HepG2 (cell line): ENCODE results near the gene TPX2. TPM values are rescaled to one million over a fixed set of nuclear protein-coding genes. Genes with fewer than 3 reads are reported as not detected.

ENCODE experiments used
- FOSL2 ChIP-seq: sonication (generic); formaldehyde crosslinking; IDR thresholded peaks from 2 replicates; pipeline ENCODE4 v1.4.0; 2020; ENCODE audit warnings: missing genetic modification reagents
- FOXJ3 ChIP-seq: sonication (generic); formaldehyde crosslinking; IDR thresholded peaks from 2 replicates; pipeline ENCODE4 v1.4.0; 2020; ENCODE audit warnings: missing genetic modification reagents, mild to moderate bottlenecking, borderline replicate concordance
- IRF2 ChIP-seq: IDR thresholded peaks from 2 replicates; pipeline ENCODE4 v1.6.1; 2018; ENCODE audit warnings: missing genetic modification reagents, missing compliant biosample characterization
- KLF11 ChIP-seq: IDR thresholded peaks from 2 replicates; pipeline ENCODE4 v1.6.1; 2016; ENCODE audit warnings: missing compliant biosample characterization
- KLF6 ChIP-seq: IDR thresholded peaks from 2 replicates; pipeline ENCODE4 v1.8.0; 2016; ENCODE audit warnings: missing biosample characterization, missing genetic modification reagents
- MAFG ChIP-seq: sonication (generic); formaldehyde crosslinking; IDR thresholded peaks from 2 replicates; pipeline ENCODE4 v1.5.1; 2020; ENCODE audit warnings: mild to moderate bottlenecking, missing genetic modification reagents
- MXD4 ChIP-seq: IDR thresholded peaks from 2 replicates; pipeline ENCODE4 v1.6.1; 2016; ENCODE audit warnings: mild to moderate bottlenecking, missing biosample characterization, missing genetic modification reagents
- PAX8 ChIP-seq: sonication (generic); formaldehyde crosslinking; IDR thresholded peaks from 2 replicates; pipeline ENCODE4 v1.8.0; 2022; ENCODE audit warnings: mild to moderate bottlenecking, missing genetic modification reagents, borderline replicate concordance
- U2AF2 ChIP-seq: fragments of 200-400 bp; formaldehyde crosslinking; IDR thresholded peaks from 2 replicates; pipeline ENCODE4 v1.6.1; 2017; ENCODE audit warnings: low read depth, mild to moderate bottlenecking, low read length
- ZNF207 ChIP-seq: fragments of 450-650 bp; IDR thresholded peaks from 2 replicates; pipeline ENCODE4 v1.6.1; 2016; ENCODE audit warnings: antibody characterized with exemption, borderline replicate concordance
- ZNF253 ChIP-seq: sonication (generic); formaldehyde crosslinking; IDR thresholded peaks from 2 replicates; pipeline ENCODE4 v1.8.0; 2022; ENCODE audit warnings: mild to moderate bottlenecking, missing genetic modification reagents, borderline replicate concordance
- ZNF383 ChIP-seq: sonication (generic); formaldehyde crosslinking; IDR thresholded peaks from 2 replicates; pipeline ENCODE4 v1.4.0; 2020; ENCODE audit warnings: missing genetic modification reagents, mild to moderate bottlenecking, borderline replicate concordance
- ZNF563 ChIP-seq: sonication (generic); formaldehyde crosslinking; IDR thresholded peaks from 2 replicates; pipeline ENCODE4 v1.8.0; 2022; ENCODE audit warnings: mild to moderate bottlenecking, moderate library complexity, missing genetic modification reagents
- ZNF790 ChIP-seq: sonication (generic); formaldehyde crosslinking; IDR thresholded peaks from 2 replicates; pipeline ENCODE4 v1.8.0; 2022; ENCODE audit warnings: missing genetic modification reagents, mild to moderate bottlenecking, borderline replicate concordance
- polyA plus RNA-seq, 8 experiments: library from polyadenylated mRNA; depleted of rRNA in 3 of 8; stranded (reverse) in 7 of 8; unstranded in 1 of 8; fragments of >200 nt; fragmentation: Illumina TruSeq in 4 of 8; extraction: Trizol in 4 of 8; gene quantifications; 2 replicates each; pipeline versions ENCODE4 v1.2.1 to v1.2.3, GENCODE V29; 2011 to 2016; ENCODE audit warnings: low read depth in 4 of 8, missing spikeins in 1 of 8, mixed read lengths in 1 of 8; ENCODE audit not compliant: insufficient read depth in 1 of 8
- total RNA-seq, 5 experiments: library from RNA; depleted of rRNA; stranded (reverse); fragments of >200 nt; fragmentation: Illumina TruSeq; extraction: Trizol; gene quantifications; 2 replicates each; pipeline ENCODE4 v1.2.3, GENCODE V29; 2016; ENCODE audit warnings: low read depth in 1 of 5
- TF ChIP-seq, protein P1 (sequence below): sonication (generic); formaldehyde crosslinking; IDR thresholded peaks from 2 replicates; pipeline ENCODE4 v1.9.0; 2021; ENCODE audit warnings: missing genetic modification reagents, borderline replicate concordance
- TF ChIP-seq, protein P2 (sequence below): sonication (generic); formaldehyde crosslinking; conservative IDR thresholded peaks from 2 replicates; pipeline ENCODE4 v1.5.0; 2020; ENCODE audit warnings: missing genetic modification reagents
- TF ChIP-seq, protein P3 (sequence below): sonication (generic); formaldehyde crosslinking; IDR thresholded peaks from 2 replicates; pipeline ENCODE4 v1.8.0; 2022; ENCODE audit warnings: mild to moderate bottlenecking, missing genetic modification reagents, moderate library complexity
- TF ChIP-seq, protein P4 (sequence below): sonication (generic); formaldehyde crosslinking; IDR thresholded peaks from 2 replicates; pipeline ENCODE4 v1.4.0; 2020; ENCODE audit warnings: mild to moderate bottlenecking, missing genetic modification reagents, borderline replicate concordance
- TF ChIP-seq, protein P5 (sequence below), 2 experiments: fragments of 450-650 bp in 1 of 2; sonication (generic) in 1 of 2; formaldehyde crosslinking; IDR thresholded peaks; 2 replicates each; pipeline versions ENCODE4 v1.5.0 to v1.8.0; 2020 to 2022; ENCODE audit warnings: mild to moderate bottlenecking in 1 of 2, missing genetic modification reagents in 1 of 2

Gene TPX2
- total and polyA plus RNA-seq, 2 of the 13 experiments (the other 11 are each of a cell fraction or from before 2014, with no cell fraction given): 34.3 to 124 TPM

DNA sequence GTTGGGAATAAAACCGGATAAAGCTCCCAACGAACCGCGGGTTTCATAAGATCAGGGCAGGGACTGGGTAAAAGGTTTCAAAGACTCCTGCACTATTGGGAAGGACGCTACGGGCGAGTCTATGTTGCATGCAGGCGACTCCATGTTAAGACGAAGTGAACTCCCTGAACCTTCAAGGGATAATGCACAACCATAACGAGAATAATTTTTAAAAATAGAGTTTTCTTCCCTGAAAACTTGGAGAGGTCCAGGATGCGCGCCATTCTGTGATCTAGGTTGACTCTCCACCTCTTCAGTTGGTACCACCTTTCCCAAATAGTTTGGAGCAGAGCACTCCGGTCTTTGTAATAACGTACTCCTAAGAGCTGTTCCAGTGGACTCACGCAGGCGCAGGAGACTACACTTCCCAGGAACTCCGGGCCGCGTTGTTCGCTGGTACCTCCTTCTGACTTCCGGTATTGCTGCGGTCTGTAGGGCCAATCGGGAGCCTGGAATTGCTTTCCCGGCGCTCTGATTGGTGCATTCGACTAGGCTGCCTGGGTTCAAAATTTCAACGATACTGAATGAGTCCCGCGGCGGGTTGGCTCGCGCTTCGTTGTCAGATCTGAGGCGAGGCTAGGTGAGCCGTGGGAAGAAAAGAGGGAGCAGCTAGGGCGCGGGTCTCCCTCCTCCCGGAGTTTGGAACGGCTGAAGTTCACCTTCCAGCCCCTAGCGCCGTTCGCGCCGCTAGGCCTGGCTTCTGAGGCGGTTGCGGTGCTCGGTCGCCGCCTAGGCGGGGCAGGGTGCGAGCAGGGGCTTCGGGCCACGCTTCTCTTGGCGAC lies at the start of gene TPX2 (continued):
- TF ChIP-seq, protein P1, sequence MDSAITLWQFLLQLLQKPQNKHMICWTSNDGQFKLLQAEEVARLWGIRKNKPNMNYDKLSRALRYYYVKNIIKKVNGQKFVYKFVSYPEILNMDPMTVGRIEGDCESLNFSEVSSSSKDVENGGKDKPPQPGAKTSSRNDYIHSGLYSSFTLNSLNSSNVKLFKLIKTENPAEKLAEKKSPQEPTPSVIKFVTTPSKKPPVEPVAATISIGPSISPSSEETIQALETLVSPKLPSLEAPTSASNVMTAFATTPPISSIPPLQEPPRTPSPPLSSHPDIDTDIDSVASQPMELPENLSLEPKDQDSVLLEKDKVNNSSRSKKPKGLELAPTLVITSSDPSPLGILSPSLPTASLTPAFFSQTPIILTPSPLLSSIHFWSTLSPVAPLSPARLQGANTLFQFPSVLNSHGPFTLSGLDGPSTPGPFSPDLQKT: 0 out of 2 replicates have a peak, but pooled peaks have one; percentile 48
- TF ChIP-seq, protein P2, sequence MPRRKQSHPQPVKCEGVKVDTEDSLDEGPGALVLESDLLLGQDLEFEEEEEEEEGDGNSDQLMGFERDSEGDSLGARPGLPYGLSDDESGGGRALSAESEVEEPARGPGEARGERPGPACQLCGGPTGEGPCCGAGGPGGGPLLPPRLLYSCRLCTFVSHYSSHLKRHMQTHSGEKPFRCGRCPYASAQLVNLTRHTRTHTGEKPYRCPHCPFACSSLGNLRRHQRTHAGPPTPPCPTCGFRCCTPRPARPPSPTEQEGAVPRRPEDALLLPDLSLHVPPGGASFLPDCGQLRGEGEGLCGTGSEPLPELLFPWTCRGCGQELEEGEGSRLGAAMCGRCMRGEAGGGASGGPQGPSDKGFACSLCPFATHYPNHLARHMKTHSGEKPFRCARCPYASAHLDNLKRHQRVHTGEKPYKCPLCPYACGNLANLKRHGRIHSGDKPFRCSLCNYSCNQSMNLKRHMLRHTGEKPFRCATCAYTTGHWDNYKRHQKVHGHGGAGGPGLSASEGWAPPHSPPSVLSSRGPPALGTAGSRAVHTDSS (CRISPR knock-in tag): no peak
- TF ChIP-seq ZNF383: peak; percentile 95; the same call in 1 of the 2 replicates
- peak; percentile 54 for TF ChIP-seq FOSL2 (CRISPR knock-in tag)
- TF ChIP-seq MAFG (CRISPR knock-in tag): no peak
- peak; percentile 75; the same call in 1 of the 2 replicates for TF ChIP-seq FOXJ3
- peak; percentile 29; the same call in 1 of the 2 replicates for TF ChIP-seq ZNF790
- peak; percentile 96 for TF ChIP-seq MXD4 (CRISPR knock-in tag)
- TF ChIP-seq, protein P3, sequence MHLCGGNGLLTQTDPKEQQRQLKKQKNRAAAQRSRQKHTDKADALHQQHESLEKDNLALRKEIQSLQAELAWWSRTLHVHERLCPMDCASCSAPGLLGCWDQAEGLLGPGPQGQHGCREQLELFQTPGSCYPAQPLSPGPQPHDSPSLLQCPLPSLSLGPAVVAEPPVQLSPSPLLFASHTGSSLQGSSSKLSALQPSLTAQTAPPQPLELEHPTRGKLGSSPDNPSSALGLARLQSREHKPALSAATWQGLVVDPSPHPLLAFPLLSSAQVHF (CRISPR knock-in tag): peak; percentile 97
- TF ChIP-seq ZNF253 (CRISPR knock-in tag): peak; percentile 31; the same call in 1 of the 2 replicates
- no peak for TF ChIP-seq ZNF207
- TF ChIP-seq U2AF2: no peak
- TF ChIP-seq, protein P4, sequence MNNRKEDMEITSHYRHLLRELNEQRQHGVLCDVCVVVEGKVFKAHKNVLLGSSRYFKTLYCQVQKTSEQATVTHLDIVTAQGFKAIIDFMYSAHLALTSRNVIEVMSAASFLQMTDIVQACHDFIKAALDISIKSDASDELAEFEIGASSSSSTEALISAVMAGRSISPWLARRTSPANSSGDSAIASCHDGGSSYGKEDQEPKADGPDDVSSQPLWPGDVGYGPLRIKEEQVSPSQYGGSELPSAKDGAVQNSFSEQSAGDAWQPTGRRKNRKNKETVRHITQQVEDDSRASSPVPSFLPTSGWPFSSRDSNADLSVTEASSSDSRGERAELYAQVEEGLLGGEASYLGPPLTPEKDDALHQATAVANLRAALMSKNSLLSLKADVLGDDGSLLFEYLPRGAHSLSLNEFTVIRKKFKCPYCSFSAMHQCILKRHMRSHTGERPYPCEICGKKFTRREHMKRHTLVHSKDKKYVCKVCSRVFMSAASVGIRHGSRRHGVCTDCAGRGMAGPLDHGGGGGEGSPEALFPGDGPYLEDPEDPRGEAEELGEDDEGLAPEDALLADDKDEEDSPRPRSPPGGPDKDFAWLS: no peak
- TF ChIP-seq PAX8 (CRISPR knock-in tag): peak; percentile 69; the same call in 1 of the 2 replicates
- TF ChIP-seq, protein P5, sequence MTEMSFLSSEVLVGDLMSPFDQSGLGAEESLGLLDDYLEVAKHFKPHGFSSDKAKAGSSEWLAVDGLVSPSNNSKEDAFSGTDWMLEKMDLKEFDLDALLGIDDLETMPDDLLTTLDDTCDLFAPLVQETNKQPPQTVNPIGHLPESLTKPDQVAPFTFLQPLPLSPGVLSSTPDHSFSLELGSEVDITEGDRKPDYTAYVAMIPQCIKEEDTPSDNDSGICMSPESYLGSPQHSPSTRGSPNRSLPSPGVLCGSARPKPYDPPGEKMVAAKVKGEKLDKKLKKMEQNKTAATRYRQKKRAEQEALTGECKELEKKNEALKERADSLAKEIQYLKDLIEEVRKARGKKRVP (CRISPR knock-in tag; IDR thresholded peaks at IDR 0.05): peak in 1 of 2 experiments; percentile 88; a peak in 2 of 4 replicates
- peak; percentile 91 for TF ChIP-seq ZNF563 (CRISPR knock-in tag)
- TF ChIP-seq KLF6 (CRISPR knock-in tag): peak; percentile 7; the same call in 1 of the 2 replicates
- TF ChIP-seq IRF2: peak; percentile 92
- TF ChIP-seq KLF11 (CRISPR knock-in tag): peak; percentile 68; the same call in 1 of the 2 replicates
